Omental fat pad (tissue), 4 donors: ENCODE measurements around the gene GDF3. TPM values are rescaled to one million over a fixed set of nuclear protein-coding genes. Genes with fewer than 3 reads are reported as not detected.

ENCODE experiments used
- ATAC-seq: fragments of 150-250 bp; one replicate; pipeline ENCODE4 v1.9.1; 2016; ENCODE audit warnings: mild to moderate bottlenecking, moderate library complexity; ENCODE audit not compliant: low FRiP score
- DNase-seq: peaks from one replicate; pipeline ENCODE4 v3.0.0-alpha.2; 2019; ENCODE audit warnings: low spot score
- CTCF ChIP-seq, 3 donors: fragments of 450-650 bp; IDR thresholded peaks; one replicate each; pipeline ENCODE4 v1.5.1; 2016 to 2017; ENCODE audit warnings: antibody characterized with exemption in 3 of 3, mild to moderate bottlenecking in 3 of 3, moderate library complexity in 2 of 3
- total RNA-seq, 4 donors: library from RNA; depleted of rRNA; stranded (reverse); fragments of >200 nt; gene quantifications; one replicate each; pipeline ENCODE4 v1.1.0, GENCODE V29; 2016

GDF3 gene
- total RNA-seq, 4 donors from 2014 or later, result not detected

- TF ChIP-seq CTCF (IDR thresholded peaks at IDR 0.05), result no peak
- DNase-seq, result no peak
- no peak for ATAC-seq
Observed at GRCh38 chr12:7716381-7716780, 20.8 kb upstream of the GDF3 start.

GRCh38 chr12:7712841-7713442, 17.4 kb upstream of the GDF3 start:
- TF ChIP-seq CTCF (IDR thresholded peaks at IDR 0.05), result no peak
- DNase-seq (no peak), ATAC-seq (no peak)

GRCh38 chr12:7711133-7711532, 15.6 kb upstream of the GDF3 start, which contains the start of gene DPPA3:
TSS of gene DPPA3 (plus strand) at chr12:7711433. CDS start at chr12:7711571, 138 bp downstream.
- DNase-seq, result no peak
- TF ChIP-seq CTCF (IDR thresholded peaks at IDR 0.05), result no peak
- no peak for ATAC-seq

GRCh38 chr12:7709969-7710675, 14.5 kb upstream of the GDF3 start:
- no peak for DNase-seq
- no peak for TF ChIP-seq CTCF (IDR thresholded peaks at IDR 0.05)
- no peak for ATAC-seq

GRCh38 chr12:7705846-7706245, 10.3 kb upstream of the GDF3 start:
- no peak for TF ChIP-seq CTCF (IDR thresholded peaks at IDR 0.05)
- ATAC-seq (no peak), DNase-seq (no peak)

- DNase-seq (no peak), ATAC-seq (no peak)
- TF ChIP-seq CTCF (IDR thresholded peaks at IDR 0.05), result no peak
Observed at GRCh38 chr12:7695237-7695560, 376 bp downstream of the GDF3 start.
